ENCODE measurements around the gene MTA1. TPM values are rescaled to one million over a fixed set of nuclear protein-coding genes. Genes with fewer than 3 reads are reported as not detected.

MTA1 gene
- total RNA-seq, 3 donors from 2014 or later (not counting 1 experiment from before 2014, with no cell fraction given): 104 to 125 (median 112) TPM

DNA sequence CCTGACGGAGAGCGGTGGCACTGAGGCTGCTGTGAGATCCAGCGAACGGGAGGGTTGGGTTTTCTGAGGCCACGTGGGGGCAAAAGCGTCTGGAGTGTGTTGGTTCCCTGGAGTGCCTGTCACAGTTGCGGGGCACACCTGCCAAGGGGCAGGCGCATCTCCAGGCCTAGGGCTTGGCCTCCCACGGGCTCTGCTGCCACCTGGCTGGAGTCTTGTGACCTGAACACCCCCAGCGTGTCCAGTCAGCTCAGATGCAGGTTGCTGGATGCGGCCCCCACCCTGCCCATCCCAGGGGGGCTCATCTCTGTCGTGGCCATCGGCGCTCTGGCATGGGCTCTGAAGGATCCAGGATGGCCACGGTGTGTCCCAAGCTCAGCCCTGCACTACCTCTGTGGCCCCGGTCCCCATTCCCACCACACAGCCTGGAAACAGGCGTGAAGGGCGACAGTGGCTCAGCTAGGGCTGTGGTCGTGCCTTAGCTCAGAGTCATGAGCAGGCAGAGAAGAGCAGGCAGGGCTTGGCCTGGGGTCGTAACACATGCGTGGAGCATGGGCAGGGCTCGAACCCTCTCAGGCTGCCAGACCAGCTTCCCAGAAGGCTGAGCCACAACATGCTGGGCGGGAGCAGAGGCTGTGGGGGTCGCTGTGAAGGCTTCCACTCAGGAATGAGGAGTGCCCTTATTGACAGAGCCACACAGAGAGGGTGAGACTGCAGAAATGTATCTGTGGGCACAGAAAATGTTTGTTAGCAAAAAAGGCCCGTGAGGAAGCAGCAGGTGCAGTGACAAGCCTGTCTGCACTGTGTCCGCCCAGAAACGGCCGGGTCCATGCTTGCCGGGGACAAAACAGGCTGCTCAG, 31.5 kb downstream of the MTA1 start:
- no peak for ATAC-seq
- H3K27me3 ChIP-seq (ENCODE audit: control insufficient read depth, insufficient read depth, low read length): no peaks in the 10 kb centered on the region
- Mint-ChIP-seq H3K27ac (no peak overlapping the region), H3K4me1 (no peaks in the 10 kb centered on the region), H3K4me3 (no peak overlapping the region), H3K36me3 (no peaks in the 10 kb centered on the region), H3K9me3 (no peaks in the 10 kb centered on the region), H3K27me3 (ENCODE audit: low read depth in 2 of 2) (no peaks in the 10 kb centered on the region)
- no peak overlapping the region for H3K4me3 ChIP-seq (ENCODE audit: low read length)
- WGBS (ENCODE audit: insufficient coverage): 94% methylated on average over 29 of the region's 29 CpGs
- no peaks in the 10 kb centered on the region for H3K9me3 ChIP-seq (ENCODE audit: control insufficient read depth, insufficient read depth, low read length)
- peaks cover 27% of the 10 kb centered on the region for H3K36me3 ChIP-seq (ENCODE audit: control insufficient read depth, insufficient read depth, low read length)
- no peaks in the 10 kb centered on the region for H3K4me1 ChIP-seq (ENCODE audit: control insufficient read depth, insufficient read depth, low read length)
- no peak for DNase-seq
- no peak overlapping the region for H3K27ac ChIP-seq (ENCODE audit: low read length)
- intact Hi-C loops (cut with micrococcal nuclease): no loop called here
- TF ChIP-seq, protein P1, sequence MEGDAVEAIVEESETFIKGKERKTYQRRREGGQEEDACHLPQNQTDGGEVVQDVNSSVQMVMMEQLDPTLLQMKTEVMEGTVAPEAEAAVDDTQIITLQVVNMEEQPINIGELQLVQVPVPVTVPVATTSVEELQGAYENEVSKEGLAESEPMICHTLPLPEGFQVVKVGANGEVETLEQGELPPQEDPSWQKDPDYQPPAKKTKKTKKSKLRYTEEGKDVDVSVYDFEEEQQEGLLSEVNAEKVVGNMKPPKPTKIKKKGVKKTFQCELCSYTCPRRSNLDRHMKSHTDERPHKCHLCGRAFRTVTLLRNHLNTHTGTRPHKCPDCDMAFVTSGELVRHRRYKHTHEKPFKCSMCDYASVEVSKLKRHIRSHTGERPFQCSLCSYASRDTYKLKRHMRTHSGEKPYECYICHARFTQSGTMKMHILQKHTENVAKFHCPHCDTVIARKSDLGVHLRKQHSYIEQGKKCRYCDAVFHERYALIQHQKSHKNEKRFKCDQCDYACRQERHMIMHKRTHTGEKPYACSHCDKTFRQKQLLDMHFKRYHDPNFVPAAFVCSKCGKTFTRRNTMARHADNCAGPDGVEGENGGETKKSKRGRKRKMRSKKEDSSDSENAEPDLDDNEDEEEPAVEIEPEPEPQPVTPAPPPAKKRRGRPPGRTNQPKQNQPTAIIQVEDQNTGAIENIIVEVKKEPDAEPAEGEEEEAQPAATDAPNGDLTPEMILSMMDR (IDR thresholded peaks at IDR 0.05): no peak

DNA sequence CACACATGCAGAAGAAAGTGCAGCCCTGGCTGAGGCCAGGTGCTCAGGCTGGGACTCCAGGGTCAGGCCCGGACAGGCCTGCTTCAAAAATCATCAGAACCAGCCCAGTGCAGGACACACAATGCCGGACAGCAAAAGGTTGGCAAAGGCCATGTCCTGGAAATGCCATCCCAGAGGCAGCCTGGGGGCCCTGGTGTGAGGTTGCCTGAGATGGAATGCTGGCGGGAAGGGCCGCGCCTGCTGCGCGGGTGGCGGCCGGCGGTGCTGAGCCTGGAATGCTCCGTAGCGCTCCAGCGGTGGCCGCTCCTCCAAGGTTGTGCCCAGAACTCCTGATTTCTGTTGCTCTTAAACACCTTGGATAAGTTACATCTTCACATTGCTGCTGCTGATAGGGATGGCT, 33.3 kb downstream of the MTA1 start:
- WGBS (ENCODE audit: insufficient coverage): 83% methylated on average over 14 of the region's 14 CpGs
- H3K4me3 ChIP-seq (ENCODE audit: low read length): no peak overlapping the region
- H3K36me3 ChIP-seq (ENCODE audit: control insufficient read depth, insufficient read depth, low read length): peaks cover 34% of the 10 kb centered on the region
- no peaks in the 10 kb centered on the region for H3K36me3 Mint-ChIP-seq
- H3K9me3 Mint-ChIP-seq: no peaks in the 10 kb centered on the region
- H3K27me3 ChIP-seq (ENCODE audit: control insufficient read depth, insufficient read depth, low read length): no peaks in the 10 kb centered on the region
- intact Hi-C loops (cut with micrococcal nuclease): no loop called here
- no peaks in the 10 kb centered on the region for H3K9me3 ChIP-seq (ENCODE audit: control insufficient read depth, insufficient read depth, low read length)
- no peaks in the 10 kb centered on the region for H3K27me3 Mint-ChIP-seq (ENCODE audit: low read depth in 2 of 2)
- DNase-seq (no peak), ATAC-seq (no peak)
- H3K4me3 Mint-ChIP-seq: no peak overlapping the region
- H3K27ac Mint-ChIP-seq: no peak overlapping the region
- H3K4me1 Mint-ChIP-seq: no peaks in the 10 kb centered on the region
- no peaks in the 10 kb centered on the region for H3K4me1 ChIP-seq (ENCODE audit: control insufficient read depth, insufficient read depth, low read length)
- TF ChIP-seq, protein P1 (IDR thresholded peaks at IDR 0.05): no peak
- no peak overlapping the region for H3K27ac ChIP-seq (ENCODE audit: low read length)

DNA sequence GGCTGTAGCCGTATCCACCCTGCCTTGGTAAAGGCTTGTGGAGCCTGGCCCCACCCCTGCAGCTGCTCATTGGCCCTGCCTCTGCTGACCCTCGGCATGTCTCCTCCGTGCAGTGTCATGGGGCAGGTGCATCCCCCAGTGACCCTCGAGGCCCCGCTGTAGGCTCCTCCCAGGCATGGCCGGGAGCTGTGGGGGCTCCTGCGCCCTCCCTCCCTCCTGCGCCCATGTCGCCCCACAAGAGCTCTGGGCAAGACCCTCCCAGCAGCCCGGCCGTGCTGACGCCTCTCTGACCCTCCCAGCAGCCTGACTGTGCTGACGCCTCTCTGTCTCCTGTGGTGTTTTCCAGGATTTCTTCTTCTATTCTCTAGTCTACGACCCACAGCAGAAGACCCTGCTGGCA, 34.2 kb downstream of the MTA1 start:
- no peaks in the 10 kb centered on the region for H3K36me3 Mint-ChIP-seq
- Histone ChIP-seq H3K4me1 (ENCODE audit: control insufficient read depth, insufficient read depth, low read length) (no peaks in the 10 kb centered on the region), H3K9me3 (ENCODE audit: control insufficient read depth, insufficient read depth, low read length) (no peaks in the 10 kb centered on the region), H3K36me3 (ENCODE audit: control insufficient read depth, insufficient read depth, low read length) (peaks cover 34% of the 10 kb centered on the region), H3K27me3 (ENCODE audit: control insufficient read depth, insufficient read depth, low read length) (no peaks in the 10 kb centered on the region), H3K27ac (ENCODE audit: low read length) (no peak overlapping the region), H3K4me3 (ENCODE audit: low read length) (no peak overlapping the region)
- no peak for DNase-seq
- TF ChIP-seq, protein P1 (IDR thresholded peaks at IDR 0.05): no peak
- intact Hi-C loops (cut with micrococcal nuclease): no loop called here
- WGBS (ENCODE audit: insufficient coverage): 93% methylated on average over 14 of the region's 14 CpGs
- no peak for ATAC-seq
- no peak overlapping the region for H3K4me3 Mint-ChIP-seq
- H3K27ac Mint-ChIP-seq: no peak overlapping the region
- no peaks in the 10 kb centered on the region for H3K4me1 Mint-ChIP-seq
- H3K27me3 Mint-ChIP-seq (ENCODE audit: low read depth in 2 of 2): no peaks in the 10 kb centered on the region
- no peaks in the 10 kb centered on the region for H3K9me3 Mint-ChIP-seq

Measured in natural killer cell (primary cell).